Measurements from ENCODE around the gene RNF19B. TPM values are rescaled to one million over a fixed set of nuclear protein-coding genes. Genes with fewer than 3 reads are reported as not detected.

RNF19B gene
- total RNA-seq, 1 experiment from 2014 or later: 41.3 TPM

- no peaks in the 10 kb centered on the region for H3K27me3 Mint-ChIP-seq (ENCODE audit: insufficient read depth, unreplicated experiment)
- BruUV-seq (replicated peaks): no TSS peak
- intact Hi-C loops (cut with micrococcal nuclease): loop anchor here (5.0 kb wide), 1 partner anchor 78 kb away; the partner anchor contains the start of gene AZIN2
- H3K4me3 Mint-ChIP-seq (ENCODE audit: unreplicated experiment): no peak overlapping the region
- no peaks in the 10 kb centered on the region for H3K9me3 Mint-ChIP-seq (ENCODE audit: unreplicated experiment)
- H3K4me1 Mint-ChIP-seq (ENCODE audit: insufficient read depth, unreplicated experiment): peaks cover 46% of the 10 kb centered on the region
- DNase-seq (ENCODE audit: unreplicated experiment): peak; percentile 71
- H3K36me3 Mint-ChIP-seq (ENCODE audit: insufficient read depth, unreplicated experiment): peaks cover 33% of the 10 kb centered on the region
- ChIA-PET POLR2A (interaction anchor here (0.6 to 11.6 kb wide), 10 partner anchors 14 to 77 kb away, joined by 3 to 248 read pairs (median 4); partner anchors contain the start of gene RNF19B), CTCF (interaction anchor here (1.1 to 6.6 kb wide), 7 partner anchors 12 to 71 kb away, joined by 3 to 140 read pairs (median 22); no protein-coding TSS in a partner anchor)
- H3K27ac Mint-ChIP-seq (ENCODE audit: low read depth, unreplicated experiment): peak overlapping the region; percentile 60
- TF ChIP-seq CTCF (IDR thresholded peaks at IDR 0.05; ENCODE audit: unreplicated experiment): no peak
Observed at GRCh38 chr1:33004613-33005012, 40.0 kb upstream of the RNF19B start.

GRCh38 chr1:33003657-33004056, 39.0 kb upstream of the RNF19B start:
- intact Hi-C loops (cut with micrococcal nuclease): no loop called here
- no TSS peak for BruUV-seq (replicated peaks)
- H3K9me3 Mint-ChIP-seq (ENCODE audit: unreplicated experiment): no peaks in the 10 kb centered on the region
- ChIA-PET POLR2A (interaction anchor here (0.6 to 11.6 kb wide), 6 partner anchors 13 to 506 kb away, joined by 3 to 248 read pairs (median 5); partner anchors contain the start of gene RNF19B), CTCF (interaction anchor here (0.6 to 6.6 kb wide), 4 partner anchors 11 to 70 kb away, joined by 3 to 71 read pairs (median 4); no protein-coding TSS in a partner anchor)
- H3K27me3 Mint-ChIP-seq (ENCODE audit: insufficient read depth, unreplicated experiment): no peaks in the 10 kb centered on the region
- TF ChIP-seq CTCF (IDR thresholded peaks at IDR 0.05; ENCODE audit: unreplicated experiment): no peak
- peaks cover 38% of the 10 kb centered on the region for H3K4me1 Mint-ChIP-seq (ENCODE audit: insufficient read depth, unreplicated experiment)
- H3K36me3 Mint-ChIP-seq (ENCODE audit: insufficient read depth, unreplicated experiment): peaks cover 23% of the 10 kb centered on the region
- no peak overlapping the region for H3K27ac Mint-ChIP-seq (ENCODE audit: low read depth, unreplicated experiment)
- H3K4me3 Mint-ChIP-seq (ENCODE audit: unreplicated experiment): no peak overlapping the region
- no peak for DNase-seq (ENCODE audit: unreplicated experiment)

DNA sequence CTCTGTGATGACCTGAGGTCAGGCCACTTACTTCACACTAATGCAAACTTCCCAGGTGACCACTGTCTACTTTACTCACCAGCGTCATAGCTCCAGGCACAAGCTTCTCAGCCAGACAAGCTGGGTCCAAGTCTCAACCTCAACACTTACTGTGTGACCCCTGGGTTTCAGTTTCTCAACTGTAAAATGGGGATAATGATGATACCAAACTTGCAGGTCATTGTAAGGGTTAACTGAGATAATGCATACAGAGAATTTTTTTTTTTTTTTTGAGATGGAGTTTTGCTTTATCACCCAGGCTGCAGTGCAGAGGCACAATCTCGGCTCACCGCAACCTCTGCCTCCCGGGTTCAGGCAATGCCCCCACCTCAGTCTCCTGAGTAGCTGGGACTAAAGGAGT, 37.4 kb upstream of the RNF19B start:
- no peak for DNase-seq (ENCODE audit: unreplicated experiment)
- ChIA-PET CTCF (interaction anchor here (0.6 to 1.9 kb wide), 4 partner anchors 14 to 1858 kb away, joined by 3 to 4 read pairs (median 4); partner anchors contain the start of gene SMIM12), POLR2A (interaction anchor here (0.7 to 11.6 kb wide), 3 partner anchors 11 to 49 kb away, joined by 3 to 248 read pairs (median 6); no protein-coding TSS in a partner anchor)
- Mint-ChIP-seq H3K9me3 (ENCODE audit: unreplicated experiment) (no peaks in the 10 kb centered on the region), H3K4me1 (ENCODE audit: insufficient read depth, unreplicated experiment) (peaks cover 30% of the 10 kb centered on the region), H3K36me3 (ENCODE audit: insufficient read depth, unreplicated experiment) (peaks cover 22% of the 10 kb centered on the region), H3K4me3 (ENCODE audit: unreplicated experiment) (no peak overlapping the region), H3K27ac (ENCODE audit: low read depth, unreplicated experiment) (no peak overlapping the region), H3K27me3 (ENCODE audit: insufficient read depth, unreplicated experiment) (no peaks in the 10 kb centered on the region)
- BruUV-seq (replicated peaks): no TSS peak
- TF ChIP-seq CTCF (IDR thresholded peaks at IDR 0.05; ENCODE audit: unreplicated experiment): no peak
- intact Hi-C loops (cut with micrococcal nuclease): no loop called here

DNA sequence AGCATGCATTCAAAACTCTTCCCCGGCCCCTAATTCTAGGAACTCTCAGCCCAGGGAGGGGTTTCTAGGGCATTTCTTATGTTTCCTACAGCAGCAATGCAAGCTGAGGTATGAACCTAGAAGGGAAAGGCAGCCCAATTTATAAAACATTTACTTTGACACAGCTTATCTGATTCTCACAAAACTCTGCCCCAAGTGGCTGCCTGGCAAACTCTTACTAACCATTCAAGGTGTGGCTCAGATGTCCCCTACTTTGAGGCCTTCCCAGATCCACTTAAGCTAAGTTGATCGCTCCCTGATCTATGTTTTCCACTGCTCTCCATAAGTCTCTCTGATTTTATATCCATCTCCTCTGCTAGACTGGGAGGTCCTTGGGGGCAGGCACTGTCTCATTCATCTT, 36.7 kb upstream of the RNF19B start:
- Mint-ChIP-seq H3K9me3 (ENCODE audit: unreplicated experiment) (no peaks in the 10 kb centered on the region), H3K36me3 (ENCODE audit: insufficient read depth, unreplicated experiment) (peaks cover 16% of the 10 kb centered on the region), H3K27ac (ENCODE audit: low read depth, unreplicated experiment) (no peak overlapping the region), H3K4me3 (ENCODE audit: unreplicated experiment) (no peak overlapping the region), H3K27me3 (ENCODE audit: insufficient read depth, unreplicated experiment) (no peaks in the 10 kb centered on the region), H3K4me1 (ENCODE audit: insufficient read depth, unreplicated experiment) (peaks cover 28% of the 10 kb centered on the region)
- no TSS peak for BruUV-seq (replicated peaks)
- ChIA-PET CTCF (interaction anchor here (0.6 to 1.9 kb wide), 6 partner anchors 9 to 69 kb away, joined by 3 to 6 read pairs (median 4); no protein-coding TSS in a partner anchor), POLR2A (interaction anchor here (0.7 to 11.6 kb wide), 5 partner anchors 10 to 68 kb away, joined by 3 to 248 read pairs (median 6); partner anchors contain the start of gene RNF19B)
- peak; percentile 13 for TF ChIP-seq CTCF (IDR thresholded peaks at IDR 0.05; ENCODE audit: unreplicated experiment)
- DNase-seq (ENCODE audit: unreplicated experiment): no peak
- intact Hi-C loops (cut with micrococcal nuclease): no loop called here

Measured in MCF 10A (cell line).